ENCODE measurements around the gene PLXNA4.

PLXNA4 gene

GRCh38 chr7:132485136-132485535 lies 91.1 kb downstream of the PLXNA4 start:
- TF ChIP-seq CTCF (IDR thresholded peaks at IDR 0.05; ENCODE audit: low read depth, low read length, missing control alignments): no peak
- in situ Hi-C loops (cut with HindIII; ENCODE audit: low sequenced_read_pairs): no loop called here

GRCh38 chr7:132482866-132483265 lies 93.4 kb downstream of the PLXNA4 start:
- DNase-seq (ENCODE audit: low read depth): no peak
- in situ Hi-C loops (cut with HindIII; ENCODE audit: low sequenced_read_pairs): no loop called here
- H3K4me3 ChIP-seq (ENCODE audit: low read depth, low read length): no peak overlapping the region
- no peak for TF ChIP-seq CTCF (IDR thresholded peaks at IDR 0.05; ENCODE audit: low read depth, low read length, missing control alignments)

More at GRCh38 chr7:132485136-132485535, 91.1 kb downstream of the PLXNA4 start:
- no peak overlapping the region for H3K4me3 ChIP-seq (ENCODE audit: low read depth, low read length)
- DNase-seq (ENCODE audit: low read depth): no peak

DNA sequence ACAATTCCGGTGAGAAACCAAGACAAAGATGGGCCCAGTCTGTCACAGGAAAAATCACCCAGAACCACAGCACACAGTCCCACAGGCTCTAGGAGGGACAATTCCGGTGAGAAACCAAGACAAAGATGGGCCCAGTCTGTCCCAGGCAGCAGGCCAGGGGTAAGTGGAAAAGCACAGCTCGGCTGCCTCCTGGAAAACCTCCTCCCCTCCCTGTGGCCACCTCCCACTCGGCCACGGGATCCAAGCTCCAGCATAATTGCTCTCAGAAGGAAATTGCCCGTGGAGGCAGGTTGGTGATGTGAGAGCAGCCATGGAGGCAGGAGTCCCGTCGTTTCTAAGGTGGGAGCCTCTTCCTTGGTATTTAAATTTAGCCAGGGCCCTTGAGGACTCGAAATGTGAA lies 95.7 kb downstream of the PLXNA4 start:
- in situ Hi-C loops (cut with HindIII; ENCODE audit: low sequenced_read_pairs): no loop called here
- DNase-seq (ENCODE audit: low read depth): no peak
- no peak overlapping the region for H3K4me3 ChIP-seq (ENCODE audit: low read depth, low read length)
- no peak for TF ChIP-seq CTCF (IDR thresholded peaks at IDR 0.05; ENCODE audit: low read depth, low read length, missing control alignments)

- H3K4me3 ChIP-seq (ENCODE audit: low read depth, low read length): no peak overlapping the region
- no peak for DNase-seq (ENCODE audit: low read depth)
- TF ChIP-seq CTCF (IDR thresholded peaks at IDR 0.05; ENCODE audit: low read depth, low read length, missing control alignments): no peak
- in situ Hi-C loops (cut with HindIII; ENCODE audit: low sequenced_read_pairs): no loop called here
Observed at GRCh38 chr7:132476541-132476940, 99.7 kb downstream of the PLXNA4 start.

DNA sequence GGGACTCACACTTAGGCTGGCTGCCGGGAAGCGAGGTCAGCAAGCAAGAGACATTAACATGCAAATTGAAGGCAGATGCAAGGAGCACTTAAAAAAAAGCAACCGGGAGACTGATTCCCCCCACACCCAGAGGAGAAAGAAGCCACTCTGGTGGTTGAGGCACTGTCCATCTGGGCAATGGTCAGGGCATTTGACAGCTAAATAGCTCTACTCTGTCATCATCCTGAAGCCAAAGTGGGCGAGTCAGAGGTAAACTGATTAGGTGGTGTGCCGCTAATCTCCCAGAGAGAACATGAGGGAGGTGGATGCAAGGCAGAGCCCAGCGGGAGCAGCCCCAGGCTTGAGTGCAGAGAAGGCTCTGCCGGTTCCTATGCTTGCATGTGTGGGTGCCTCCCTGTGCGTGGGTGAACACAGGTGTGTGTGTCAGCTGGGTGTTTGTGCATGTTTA lies 100.6 kb downstream of the PLXNA4 start:
- in situ Hi-C loops (cut with HindIII; ENCODE audit: low sequenced_read_pairs): no loop called here
- no peak for TF ChIP-seq CTCF (IDR thresholded peaks at IDR 0.05; ENCODE audit: low read depth, low read length, missing control alignments)
- no peak for DNase-seq (ENCODE audit: low read depth)
- no peak overlapping the region for H3K4me3 ChIP-seq (ENCODE audit: low read depth, low read length)

DNA sequence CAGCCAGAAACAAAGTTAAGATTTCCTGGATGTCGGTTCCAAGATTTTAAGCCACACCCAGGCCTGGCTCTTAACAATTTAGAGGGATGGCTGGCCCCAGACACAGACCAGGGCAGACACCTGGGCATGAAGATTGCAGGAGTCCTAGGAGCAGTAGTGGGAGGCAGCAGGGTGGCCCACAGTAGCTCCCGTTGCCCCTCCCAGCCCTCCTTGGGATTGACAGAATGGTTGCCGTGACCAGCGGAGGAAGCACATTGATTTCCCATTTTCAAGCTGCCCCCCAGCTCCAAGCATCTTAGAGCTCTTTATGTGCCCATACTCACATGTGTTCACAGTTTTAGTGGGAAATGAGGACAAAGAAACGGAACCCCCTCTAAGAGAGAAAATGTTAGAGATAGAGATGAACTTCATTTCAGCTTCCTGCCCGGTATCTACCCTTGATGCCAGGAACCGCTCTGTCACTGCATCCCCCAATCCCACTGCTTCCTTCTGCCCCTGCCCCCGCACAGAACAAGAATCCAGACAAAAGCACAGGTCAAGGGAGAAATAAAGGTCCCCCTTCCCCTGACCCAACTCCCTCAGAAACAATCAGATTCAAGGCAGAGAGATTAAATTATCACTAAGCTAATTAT lies 101.1 kb downstream of the PLXNA4 start:
- TF ChIP-seq CTCF (IDR thresholded peaks at IDR 0.05; ENCODE audit: low read depth, low read length, missing control alignments): no peak
- no peak for DNase-seq (ENCODE audit: low read depth)
- no peak overlapping the region for H3K4me3 ChIP-seq (ENCODE audit: low read depth, low read length)
- in situ Hi-C loops (cut with HindIII; ENCODE audit: low sequenced_read_pairs): no loop called here
